ENCODE measurements around the gene SYNE2.

SYNE2 gene

GRCh38 chr14:63952933-63953437 is 100.2 kb downstream of the SYNE2 start:
- no peak for DNase-seq (ENCODE audit: low read depth in 2 of 3, low spot score in 2 of 3)

- DNase-seq (ENCODE audit: low read depth in 2 of 3, low spot score in 2 of 3), result no peak
These were observed 103.5 kb downstream of the SYNE2 start for GRCh38 chr14:63956326-63956725.

GRCh38 chr14:63960926-63961567 is 108.2 kb downstream of the SYNE2 start:
- no peak for DNase-seq (ENCODE audit: low read depth in 2 of 3, low spot score in 2 of 3)

GRCh38 chr14:63962906-63963305 is 110.1 kb downstream of the SYNE2 start:
- DNase-seq (ENCODE audit: low read depth in 2 of 3, low spot score in 2 of 3), result no peak

- DNase-seq (ENCODE audit: low read depth in 2 of 3, low spot score in 2 of 3), result no peak
These were observed 110.6 kb downstream of the SYNE2 start for GRCh38 chr14:63963439-63963838.

GRCh38 chr14:63964113-63964512 is 111.3 kb downstream of the SYNE2 start:
- no peak for DNase-seq (ENCODE audit: low read depth in 2 of 3, low spot score in 2 of 3)

GRCh38 chr14:63966407-63966806 is 113.6 kb downstream of the SYNE2 start:
- DNase-seq (ENCODE audit: low read depth in 2 of 3, low spot score in 2 of 3), result no peak

GRCh38 chr14:63972323-63972932 is 119.6 kb downstream of the SYNE2 start:
- DNase-seq (ENCODE audit: low read depth in 2 of 3, low spot score in 2 of 3), result no peak

- no peak for DNase-seq (ENCODE audit: low read depth in 2 of 3, low spot score in 2 of 3)
These were observed 121.4 kb downstream of the SYNE2 start for GRCh38 chr14:63974176-63974575.

- DNase-seq (ENCODE audit: low read depth in 2 of 3, low spot score in 2 of 3), result no peak
These were observed 128.8 kb downstream of the SYNE2 start for GRCh38 chr14:63981569-63981968.

- DNase-seq (ENCODE audit: low read depth in 2 of 3, low spot score in 2 of 3), result no peak
These were observed 129.4 kb downstream of the SYNE2 start for GRCh38 chr14:63982156-63982555.

- no peak for DNase-seq (ENCODE audit: low read depth in 2 of 3, low spot score in 2 of 3)
These were observed 129.8 kb downstream of the SYNE2 start for GRCh38 chr14:63982629-63983028.

GRCh38 chr14:63986789-63987533 is 134.2 kb downstream of the SYNE2 start:
- DNase-seq (ENCODE audit: low read depth in 2 of 3, low spot score in 2 of 3), result no peak

GRCh38 chr14:63988579-63988978 is 135.8 kb downstream of the SYNE2 start:
- no peak for DNase-seq (ENCODE audit: low read depth in 2 of 3, low spot score in 2 of 3)

- DNase-seq (ENCODE audit: low read depth in 2 of 3, low spot score in 2 of 3), result no peak
These were observed 139.0 kb downstream of the SYNE2 start for GRCh38 chr14:63991833-63992232.

- DNase-seq (ENCODE audit: low read depth in 2 of 3, low spot score in 2 of 3), result no peak
These were observed 140.1 kb downstream of the SYNE2 start for GRCh38 chr14:63992858-63993257.

- DNase-seq (ENCODE audit: low read depth in 2 of 3, low spot score in 2 of 3), result no peak
These were observed 141.2 kb downstream of the SYNE2 start for GRCh38 chr14:63993992-63994391.

- no peak for DNase-seq (ENCODE audit: low read depth in 2 of 3, low spot score in 2 of 3)
These were observed 142.5 kb downstream of the SYNE2 start for GRCh38 chr14:63995285-63995684.

GRCh38 chr14:63996016-63996415 is 143.2 kb downstream of the SYNE2 start:
- no peak for DNase-seq (ENCODE audit: low read depth in 2 of 3, low spot score in 2 of 3)

- DNase-seq (ENCODE audit: low read depth in 2 of 3, low spot score in 2 of 3), result no peak
These were observed 143.9 kb downstream of the SYNE2 start for GRCh38 chr14:63996625-63997220.

- DNase-seq (ENCODE audit: low read depth in 2 of 3, low spot score in 2 of 3), result no peak
These were observed 147.9 kb downstream of the SYNE2 start for GRCh38 chr14:64000749-64001148.

GRCh38 chr14:64005822-64006221 is 153.0 kb downstream of the SYNE2 start:
- DNase-seq (ENCODE audit: low read depth in 2 of 3, low spot score in 2 of 3), result no peak
